A673 (cell line): ENCODE results near the gene KIAA0319L.

Source experiments
- EZH2 ChIP-seq: fragments of 200-600 bp; sonication (generic); IDR thresholded peaks from 2 replicates; pipeline ENCODE4 v1.6.1; 2017; ENCODE audit warnings: borderline replicate concordance, low read depth, mild to moderate bottlenecking, mixed read lengths, antibody characterized with exemption, low read length; ENCODE audit not compliant: poor library complexity, severe bottlenecking
- TF ChIP-seq, protein P1 (sequence below): fragments of 300-800, 200-600 bp; sonication (generic); conservative IDR thresholded peaks from 2 replicates; pipeline ENCODE4 v1.5.1; 2017; ENCODE audit warnings: low read depth, mild to moderate bottlenecking, antibody characterized with exemption, low read length, moderate library complexity, mixed read lengths

DNA sequence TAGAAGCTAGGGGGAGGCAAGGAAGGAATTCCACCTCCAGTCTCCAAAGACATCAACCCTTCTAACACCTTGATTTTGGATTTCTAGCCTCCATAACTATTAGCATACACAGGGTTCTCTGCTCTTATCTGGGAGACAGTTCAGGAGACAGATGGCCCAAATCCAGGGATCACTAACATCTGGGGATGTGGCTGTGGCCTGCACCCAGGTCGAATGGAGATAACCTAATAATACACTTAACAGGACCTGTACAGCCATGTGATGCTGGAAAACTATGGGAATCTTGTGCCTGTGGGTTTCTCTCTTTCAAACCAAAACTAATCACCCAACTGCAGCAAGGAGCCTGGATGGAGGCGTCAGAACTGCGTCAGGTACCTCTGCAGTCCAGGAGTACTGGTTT, 47.6 kb downstream of the KIAA0319L start:
- TF ChIP-seq, protein P1, sequence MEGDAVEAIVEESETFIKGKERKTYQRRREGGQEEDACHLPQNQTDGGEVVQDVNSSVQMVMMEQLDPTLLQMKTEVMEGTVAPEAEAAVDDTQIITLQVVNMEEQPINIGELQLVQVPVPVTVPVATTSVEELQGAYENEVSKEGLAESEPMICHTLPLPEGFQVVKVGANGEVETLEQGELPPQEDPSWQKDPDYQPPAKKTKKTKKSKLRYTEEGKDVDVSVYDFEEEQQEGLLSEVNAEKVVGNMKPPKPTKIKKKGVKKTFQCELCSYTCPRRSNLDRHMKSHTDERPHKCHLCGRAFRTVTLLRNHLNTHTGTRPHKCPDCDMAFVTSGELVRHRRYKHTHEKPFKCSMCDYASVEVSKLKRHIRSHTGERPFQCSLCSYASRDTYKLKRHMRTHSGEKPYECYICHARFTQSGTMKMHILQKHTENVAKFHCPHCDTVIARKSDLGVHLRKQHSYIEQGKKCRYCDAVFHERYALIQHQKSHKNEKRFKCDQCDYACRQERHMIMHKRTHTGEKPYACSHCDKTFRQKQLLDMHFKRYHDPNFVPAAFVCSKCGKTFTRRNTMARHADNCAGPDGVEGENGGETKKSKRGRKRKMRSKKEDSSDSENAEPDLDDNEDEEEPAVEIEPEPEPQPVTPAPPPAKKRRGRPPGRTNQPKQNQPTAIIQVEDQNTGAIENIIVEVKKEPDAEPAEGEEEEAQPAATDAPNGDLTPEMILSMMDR = no peak
- TF ChIP-seq EZH2 = no peak
